Motor neuron (in vitro differentiated cells): Measurements from ENCODE around the gene ITSN2. TPM values are rescaled to one million over a fixed set of nuclear protein-coding genes. Genes with fewer than 3 reads are reported as not detected.
"Not testable (repeated sequence)": the region's sequence is repeated elsewhere in the genome, so short reads cannot be mapped to it uniquely, and the experiment has no call there.

Experiments used
- ATAC-seq, 8 experiments: fragments of 200-7000 bp; cut with Tn5 transposase; replicated peaks in 6 of 8; 2 replicates each; pipeline ENCODE4 v1.8.0; 2021; ENCODE audit warnings: mild to moderate bottlenecking in 8 of 8, moderate library complexity in 8 of 8
- H3K27ac ChIP-seq, 2 donors: fragments of 250-450 bp; sonication (Bioruptor Pico); 2 replicates each; pipeline ENCODE4 v1.9.0; 2021; ENCODE audit warnings: antibody characterized with exemption in 2 of 2, mild to moderate bottlenecking in 2 of 2, moderate library complexity in 1 of 2
- H3K4me1 ChIP-seq, 2 donors: fragments of 250-450 bp; sonication (Bioruptor Pico); replicated peaks in 1 of 2; 2 replicates each; pipeline ENCODE4 v1.6.1; 2021; ENCODE audit warnings: antibody characterized with exemption in 2 of 2, mild to moderate bottlenecking in 2 of 2, moderate library complexity in 1 of 2
- H3K4me3 ChIP-seq, 5 donors: fragments of 250-450 bp; sonication (Bioruptor Pico); 2 replicates each; pipeline ENCODE4 v1.9.0; 2021; ENCODE audit warnings: antibody characterized with exemption in 5 of 5, mild to moderate bottlenecking in 5 of 5, moderate library complexity in 4 of 5
- WGBS, 10 experiments: fragments of 450-650 bp; shearing (Covaris generic); methylation state at CpG; one replicate each; pipeline ENCODE4 v1.0.0; 2022; 5-methylcytosine and 5-hydroxymethylcytosine counted together
- in situ Hi-C, 9 experiments: fragments of 400-800 bp; cut with MboI; loops; one replicate each; pipeline ENCODE4 v1.15.0; 2021; ENCODE audit warnings: low sequenced_read_pairs in 9 of 9, low pct_unique_long_range_greater_than_20kb in 2 of 9; ENCODE audit not compliant: unreplicated experiment in 9 of 9
- total RNA-seq, 8 experiments: library from RNA; unstranded; fragments of 300-600 nt; gene quantifications; 2 replicates each; pipeline versions ENCODE4 v1.2.3 to v1.2.4, GENCODE V29; 2022

ITSN2 gene
- total RNA-seq, 8 experiments from 2014 or later = 5.1 to 41.5 (median 14.3) TPM

DNA sequence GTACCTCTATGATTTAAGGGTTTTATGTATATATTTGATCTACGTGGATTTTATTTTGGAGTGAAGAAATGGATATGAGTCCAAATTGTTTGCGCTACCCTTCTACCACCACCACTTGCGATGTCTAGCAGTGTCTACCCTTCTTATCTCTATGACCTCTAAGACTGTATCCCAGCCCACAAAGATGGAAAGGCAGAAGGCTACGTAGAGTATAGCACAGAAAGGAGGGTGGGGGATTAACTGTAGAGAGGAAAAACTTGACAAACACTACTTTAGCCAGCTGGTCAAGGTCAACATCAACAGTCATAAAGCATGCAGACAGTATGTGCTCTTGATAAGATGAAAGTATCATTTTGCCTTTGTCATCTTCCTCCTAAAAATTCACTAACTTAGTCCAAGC is 14.4 kb downstream of the ITSN2 start:
- ATAC-seq = no peak
- no peak overlapping the region for H3K4me3 ChIP-seq
- WGBS, 10 experiments = 33 to 100% (median 100%) methylated on average over 1 to 4 of the region's 4 CpGs
- in situ Hi-C loops = no loop called here
- no peaks in the 10 kb centered on the region for H3K4me1 ChIP-seq
- H3K27ac ChIP-seq = no peak overlapping the region

DNA sequence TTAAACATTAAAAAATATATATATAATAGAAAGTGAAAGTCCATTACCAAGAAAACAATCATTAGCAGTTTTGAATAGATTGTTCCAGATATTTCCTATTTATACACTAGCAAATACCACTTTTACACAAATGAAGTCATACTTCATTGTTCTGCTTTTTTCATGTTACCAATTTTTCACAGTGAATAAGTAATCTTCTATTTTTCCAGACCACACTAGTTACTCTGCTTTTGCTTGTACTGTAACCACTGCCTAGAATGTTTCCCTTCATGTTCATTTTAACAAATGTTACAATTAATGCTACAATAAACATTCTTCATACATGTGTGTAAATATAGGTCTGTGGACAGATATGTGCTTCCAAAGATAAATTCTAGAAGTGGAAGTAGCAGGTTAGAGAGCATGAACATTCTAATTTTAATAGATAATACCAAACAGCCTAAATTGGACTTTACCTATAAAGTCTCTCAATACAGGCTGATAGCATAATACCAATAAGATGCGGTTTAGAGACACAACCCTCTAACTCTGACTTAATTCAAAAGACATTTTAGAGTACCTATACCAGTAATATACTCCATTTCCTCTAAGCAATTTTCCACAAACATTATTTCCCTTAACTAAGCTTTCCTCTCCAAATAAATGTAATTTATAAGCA is 17.0 kb downstream of the ITSN2 start:
- H3K27ac ChIP-seq = no peak overlapping the region
- H3K4me1 ChIP-seq = no peaks in the 10 kb centered on the region
- in situ Hi-C loops = no loop called here
- H3K4me3 ChIP-seq = no peak overlapping the region
- WGBS, 10 experiments = 83 to 100% (median 100%) methylated on average over 1 of the region's 1 CpG; no CpG with 5 or more reads in 1 of the 10 experiments
- no peak for ATAC-seq

DNA sequence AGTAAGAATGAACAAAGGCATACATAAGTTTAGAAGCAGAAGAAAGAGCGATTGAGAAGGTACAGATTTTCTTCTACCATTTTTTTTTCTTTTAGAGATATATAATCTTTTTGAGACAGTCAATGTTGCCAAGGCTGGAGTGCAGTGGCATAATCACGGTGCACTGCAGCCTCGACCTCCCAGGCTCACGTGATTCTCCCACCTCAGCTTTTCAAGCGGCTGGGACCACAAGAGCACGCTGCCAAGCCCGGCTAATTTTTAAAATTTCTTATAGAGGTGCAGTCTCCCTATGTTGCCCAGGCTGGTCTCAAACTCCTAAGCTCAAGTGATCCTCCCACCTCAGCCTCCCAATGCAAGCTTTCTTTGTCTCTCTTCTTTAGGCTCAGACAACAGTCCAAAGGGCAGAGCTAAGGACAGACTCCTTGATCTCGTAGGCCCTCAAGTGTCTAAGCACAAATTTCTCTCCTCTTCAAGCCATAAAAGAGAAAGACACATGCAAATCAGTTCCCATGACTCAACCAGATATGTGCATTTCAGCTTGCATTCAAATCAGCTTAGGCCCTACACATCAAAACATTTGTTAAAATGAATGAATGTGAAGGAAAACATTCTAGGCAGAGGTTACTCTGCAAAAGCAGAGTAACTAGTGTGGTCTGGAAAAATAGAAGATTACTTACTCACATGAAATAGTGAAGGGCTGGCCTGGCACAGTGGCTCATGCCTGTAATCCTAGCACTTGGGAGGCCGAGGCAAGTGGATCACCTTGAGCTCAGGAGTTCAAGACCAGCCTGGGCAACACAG is 18.0 kb downstream of the ITSN2 start:
- Histone ChIP-seq H3K4me3 (no peak overlapping the region), H3K27ac (no peak overlapping the region), H3K4me1 (no peaks in the 10 kb centered on the region)
- 69 to 100% (median 82%) methylated on average over 1 to 9 of the region's 9 CpGs; no CpG with 5 or more reads in 1 of the 10 experiments for WGBS, 10 experiments
- in situ Hi-C loops = no loop called here
- ATAC-seq = peak; percentile 20 to 97 (median 64)

DNA sequence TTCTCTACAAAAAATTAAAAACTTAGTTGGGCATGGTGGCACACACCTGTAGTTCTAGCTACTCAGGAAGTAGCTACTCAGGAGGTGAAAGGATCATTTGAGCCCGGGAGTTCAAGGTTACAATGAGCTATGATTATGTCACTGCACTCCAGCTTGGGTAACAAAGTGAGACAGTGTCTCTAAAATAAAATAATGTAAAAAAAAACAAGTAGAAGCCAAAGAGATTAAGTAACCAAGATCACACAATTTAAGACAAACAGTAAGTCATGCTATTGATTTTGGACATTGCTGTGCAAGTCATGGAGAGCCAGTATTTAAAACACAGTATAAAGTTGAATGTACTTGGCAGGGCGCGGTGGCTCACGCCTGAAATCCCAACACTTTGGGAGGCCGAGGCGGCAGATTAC is 20.5 kb downstream of the ITSN2 start:
- no peak for ATAC-seq
- in situ Hi-C loops = no loop called here
- 91 to 100% (median 100%) methylated on average over 1 to 6 of the region's 6 CpGs; no CpG with 5 or more reads in 3 of the 10 experiments for WGBS, 10 experiments
- no peak overlapping the region for H3K4me3 ChIP-seq
- no peaks in the 10 kb centered on the region for H3K4me1 ChIP-seq
- H3K27ac ChIP-seq = no peak overlapping the region

DNA sequence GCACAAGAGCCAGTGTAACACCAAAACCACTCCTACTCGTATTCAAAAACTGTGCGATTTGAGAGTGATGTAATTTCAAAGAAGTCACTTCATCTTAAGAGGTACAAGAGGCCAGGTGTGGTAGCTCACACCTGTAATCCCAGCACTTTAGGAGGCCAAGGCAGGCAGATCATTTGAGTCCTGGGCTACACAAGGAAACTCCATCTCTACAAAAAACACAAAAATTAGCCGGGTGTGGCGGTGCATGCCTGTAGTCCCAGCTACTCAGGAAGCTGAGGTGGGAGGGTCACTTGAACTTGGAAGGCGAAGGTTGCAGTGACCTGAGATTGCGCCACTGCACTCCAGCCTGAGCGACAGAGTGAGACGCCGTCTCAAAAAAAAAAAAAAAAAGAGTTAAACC is 21.2 kb downstream of the ITSN2 start:
- 75 to 100% (median 97%) methylated on average over 1 to 8 of the region's 9 CpGs; no CpG with 5 or more reads in 2 of the 10 experiments for WGBS, 10 experiments
- H3K4me1 ChIP-seq, in situ Hi-C loops, ATAC-seq, H3K27ac ChIP-seq, H3K4me3 ChIP-seq: not testable (repeated sequence)

DNA sequence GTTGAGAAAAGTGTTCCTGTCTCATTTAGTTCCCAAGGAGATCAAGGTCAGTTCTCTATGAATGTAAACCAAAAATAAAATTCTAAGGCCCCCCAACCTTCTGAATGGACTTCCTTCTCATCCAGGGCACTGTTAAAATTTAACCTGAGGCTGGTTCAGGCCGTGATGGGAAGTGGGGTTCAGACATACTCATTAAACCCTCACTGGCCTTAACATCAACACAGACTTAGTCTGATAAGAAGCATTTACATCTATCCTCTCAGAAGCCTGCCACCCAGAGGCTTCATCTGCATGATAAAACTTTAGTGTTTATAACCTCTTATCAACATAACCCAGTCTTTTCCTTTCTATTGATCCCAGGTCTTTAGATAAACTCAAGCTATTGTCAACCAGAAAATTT is 22.4 kb downstream of the ITSN2 start:
- ATAC-seq = no peak
- in situ Hi-C loops = no loop called here
- 13 to 100% (median 29%) methylated on average over 1 of the region's 1 CpG; no CpG with 5 or more reads in 7 of the 10 experiments for WGBS, 10 experiments

DNA sequence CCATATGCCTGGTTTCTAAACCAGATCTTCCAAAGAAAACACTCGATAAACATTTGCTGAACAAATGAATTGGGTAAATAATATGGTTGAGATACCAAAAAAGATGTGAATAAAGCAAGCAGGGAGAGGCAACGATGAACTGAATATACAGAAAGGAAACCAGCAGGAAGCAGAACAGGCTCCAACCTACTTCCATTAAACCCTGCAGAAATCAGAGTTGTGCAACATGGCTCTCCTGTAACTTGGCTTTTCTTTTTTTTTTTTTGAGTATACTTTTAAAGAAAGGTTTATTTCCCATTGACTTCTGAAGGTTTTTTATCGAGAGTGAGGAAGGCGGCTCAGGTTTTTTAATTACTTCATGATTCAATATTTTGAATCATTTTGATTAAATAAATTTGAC is 23.5 kb downstream of the ITSN2 start:
- ATAC-seq = no peak
- Histone ChIP-seq H3K4me1 (no peaks in the 10 kb centered on the region), H3K27ac (no peak overlapping the region), H3K4me3 (no peak overlapping the region)
- 88 to 100% (median 97%) methylated on average over 1 to 4 of the region's 4 CpGs; no CpG with 5 or more reads in 1 of the 10 experiments for WGBS, 10 experiments
- in situ Hi-C loops = no loop called here

More for the DNA sequence above, 22.4 kb downstream of the ITSN2 start:
- no peak overlapping the region for H3K4me3 ChIP-seq
- H3K4me1 ChIP-seq = no peaks in the 10 kb centered on the region
- H3K27ac ChIP-seq = no peak overlapping the region

DNA sequence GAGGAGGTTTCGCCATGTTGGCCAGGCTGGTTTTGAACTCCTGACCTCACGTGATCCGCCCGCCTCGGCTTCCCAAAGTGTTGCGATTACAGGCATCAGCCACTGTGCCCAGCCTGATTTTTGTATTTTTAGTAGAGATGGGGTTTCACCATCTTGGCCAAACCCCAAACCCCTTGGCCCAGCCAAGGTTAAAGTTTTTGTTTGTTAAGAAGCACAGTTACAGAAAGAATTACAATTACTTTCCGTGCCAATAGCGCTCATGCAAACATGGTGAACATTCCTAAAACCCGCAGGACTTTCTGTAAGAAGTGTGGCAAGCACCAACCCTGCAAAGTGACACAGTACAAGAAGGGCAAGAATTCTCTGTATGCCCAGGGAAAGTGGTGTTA is 26.1 kb downstream of the ITSN2 start:
- ATAC-seq = no peak
- H3K4me1 ChIP-seq = peaks cover 0 to 2% of the 10 kb centered on the region in 2 donors
- in situ Hi-C loops = no loop called here
- H3K27ac ChIP-seq = no peak overlapping the region
- no peak overlapping the region for H3K4me3 ChIP-seq
- WGBS, 10 experiments = 44 to 100% (median 77%) methylated on average over 2 to 7 of the region's 9 CpGs; no CpG with 5 or more reads in 2 of the 10 experiments

DNA sequence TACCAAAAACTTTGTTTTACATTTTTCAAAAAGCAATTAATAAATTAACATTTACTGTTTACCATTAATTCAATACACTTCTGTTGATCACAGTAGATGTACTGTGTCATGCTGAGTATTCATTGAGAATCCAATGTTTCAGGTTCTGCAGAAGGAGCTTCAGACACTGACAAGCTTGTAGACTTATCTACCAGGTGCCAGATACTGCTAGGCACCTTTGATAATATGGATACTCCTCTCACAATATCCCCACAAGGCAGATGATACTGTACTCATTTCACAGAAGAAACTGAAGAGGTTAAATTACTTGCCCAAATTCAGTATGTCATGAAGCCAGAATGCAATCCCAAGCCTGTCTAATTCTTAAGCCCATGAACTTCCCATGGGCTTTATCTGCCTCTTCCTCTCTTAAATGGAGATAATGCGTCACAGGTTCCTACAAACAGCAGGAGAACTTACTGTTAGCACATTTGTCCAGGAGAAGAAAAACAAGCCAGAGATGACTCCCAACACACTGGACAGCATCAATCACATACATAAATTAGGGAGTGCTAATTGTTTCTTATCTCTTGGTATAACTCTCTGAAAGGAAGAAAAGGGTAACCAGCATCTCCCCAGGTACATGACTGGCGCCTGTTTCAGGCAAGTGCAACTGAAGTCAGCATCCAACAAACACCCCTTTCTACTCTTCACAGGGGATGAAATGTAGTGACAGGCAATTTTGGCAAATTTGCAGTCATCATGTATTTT is 27.4 kb downstream of the ITSN2 start:
- no peak for ATAC-seq
- WGBS, 10 experiments = 29 to 100% (median 100%) methylated on average over 1 to 2 of the region's 2 CpGs; no CpG with 5 or more reads in 5 of the 10 experiments
- Histone ChIP-seq H3K4me1 (peaks cover 2 to 3% of the 10 kb centered on the region in 2 donors), H3K4me3 (no peak overlapping the region), H3K27ac (no peak overlapping the region)
- in situ Hi-C loops = no loop called here

DNA sequence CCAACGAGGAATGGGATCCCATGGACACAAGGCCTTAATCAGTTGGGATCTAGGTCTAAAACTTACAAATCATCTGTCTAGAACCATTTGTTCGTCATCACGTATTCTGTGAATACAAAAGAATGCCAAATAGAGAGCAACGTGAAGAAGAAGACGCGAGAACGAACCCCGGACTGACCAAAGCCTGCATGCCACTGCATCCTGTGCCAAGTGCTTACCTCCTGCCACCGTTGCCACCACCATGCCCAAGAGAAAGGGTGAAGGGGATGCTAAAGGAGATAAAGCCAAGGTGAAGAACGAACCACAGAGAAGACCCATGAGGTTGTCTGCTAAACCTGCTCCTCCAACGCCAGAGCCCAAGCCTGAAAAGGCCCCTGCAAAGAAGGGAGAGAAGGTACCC is 30.2 kb downstream of the ITSN2 start:
- Histone ChIP-seq H3K4me3 (no peak overlapping the region), H3K4me1 (peaks cover 2 to 3% of the 10 kb centered on the region in 2 donors), H3K27ac (no peak overlapping the region)
- in situ Hi-C loops = no loop called here
- WGBS, 10 experiments = 81 to 97% (median 86%) methylated on average over 2 to 11 of the region's 11 CpGs; no CpG with 5 or more reads in 2 of the 10 experiments
- ATAC-seq = no peak

DNA sequence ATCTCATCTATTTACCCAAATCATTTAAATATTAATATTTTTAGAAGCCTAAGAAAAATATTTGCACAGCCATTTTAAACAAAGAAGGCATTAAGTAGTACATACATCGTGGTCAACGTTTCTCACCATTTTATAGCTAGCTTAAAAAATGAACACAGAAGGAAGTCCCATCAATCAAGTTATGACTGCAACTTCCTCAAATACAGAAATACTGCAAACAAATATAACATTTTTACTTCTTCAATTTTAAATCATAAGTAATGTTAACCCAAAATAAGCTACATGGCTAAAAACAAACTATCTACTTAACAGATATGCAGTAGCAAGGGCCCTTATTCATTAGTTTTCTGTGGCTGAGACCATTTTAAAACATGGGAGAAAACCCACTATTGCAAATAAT is 30.6 kb downstream of the ITSN2 start:
- H3K4me1 ChIP-seq = peaks cover 2 to 3% of the 10 kb centered on the region in 2 donors
- in situ Hi-C loops = no loop called here
- WGBS, 10 experiments = 20 to 100% (median 94%) methylated on average over 1 to 2 of the region's 2 CpGs; no CpG with 5 or more reads in 1 of the 10 experiments
- no peak overlapping the region for H3K4me3 ChIP-seq
- H3K27ac ChIP-seq = no peak overlapping the region
- no peak for ATAC-seq

DNA sequence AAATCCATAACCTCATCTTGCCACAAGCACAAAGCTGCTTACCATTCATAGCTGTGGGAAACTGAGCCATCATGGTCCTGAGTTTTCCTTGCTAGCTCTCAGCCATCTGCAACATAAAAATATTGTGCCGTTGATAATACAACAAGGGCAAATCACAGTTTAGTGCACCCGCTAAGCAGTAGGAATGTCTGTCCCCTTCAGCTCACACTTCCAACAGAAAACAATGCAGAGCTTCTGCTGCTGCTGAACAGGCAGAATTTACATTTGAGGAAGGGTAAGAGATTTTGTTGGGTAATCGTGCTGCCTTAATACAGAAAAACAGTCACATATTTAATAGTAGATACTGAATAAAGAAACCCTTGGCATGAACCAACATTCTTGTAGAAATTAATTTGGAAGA is 32.3 kb downstream of the ITSN2 start:
- ATAC-seq = peak in 2 of 8 experiments; percentile 26 to 29
- Histone ChIP-seq H3K27ac (no peak overlapping the region), H3K4me1 (peaks cover 2 to 3% of the 10 kb centered on the region in 2 donors), H3K4me3 (no peak overlapping the region)
- in situ Hi-C loops = no loop called here
- 8 to 82% (median 46%) methylated on average over 1 to 3 of the region's 3 CpGs for WGBS, 10 experiments

DNA sequence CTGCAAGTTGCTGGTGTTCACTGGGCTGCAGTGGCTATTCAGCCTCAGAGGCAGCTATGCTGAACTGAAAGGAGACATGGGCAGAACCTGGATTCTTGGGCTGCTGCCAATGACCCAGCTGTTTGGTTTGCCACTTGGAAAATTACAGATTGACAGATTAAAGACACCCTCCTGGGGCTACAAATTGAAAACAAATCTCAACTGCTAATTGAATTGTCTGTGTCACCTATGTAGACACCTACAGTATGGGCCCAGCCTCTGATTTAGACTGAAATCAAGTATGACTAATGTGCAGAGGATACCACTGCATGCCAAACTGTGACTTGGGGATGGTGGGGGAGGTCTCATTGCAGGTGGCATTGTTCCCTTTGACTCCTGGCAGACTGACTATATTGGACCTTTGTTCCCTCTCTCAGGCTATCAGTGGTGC is 42.8 kb downstream of the ITSN2 start:
- Histone ChIP-seq H3K4me3 (no peak overlapping the region), H3K4me1 (no peaks in the 10 kb centered on the region), H3K27ac (no peak overlapping the region)
- in situ Hi-C loops = no loop called here
- ATAC-seq = peak in 2 of 8 experiments; percentile 24 to 31
